Activated T-helper 1 cell treated with Interleukin-2 at 50 U/mL for 16 hours (primary cell): ENCODE data around the gene FCGR3A.
"Not testable (repeated sequence)": the region's sequence is repeated elsewhere in the genome, so short reads cannot be mapped to it uniquely, and the experiment has no call there.

ENCODE experiments used
- DNase-seq: peaks from one replicate; pipeline ENCODE4 v3.0.0-alpha.2; 2020; ENCODE audit warnings: low read depth

Gene FCGR3A

GRCh38 chr1:161530158-161530557, 19.5 kb downstream of the FCGR3A start:
- peak; percentile 35 for DNase-seq

- DNase-seq = not testable (repeated sequence)
Measured at GRCh38 chr1:161529463-161530104, 20.0 kb downstream of the FCGR3A start.

- DNase-seq = not testable (repeated sequence)
Measured at GRCh38 chr1:161528550-161528949, 21.1 kb downstream of the FCGR3A start.

GRCh38 chr1:161525918-161526317, 23.7 kb downstream of the FCGR3A start:
- not testable (repeated sequence) for DNase-seq

- not testable (repeated sequence) for DNase-seq
Measured at GRCh38 chr1:161525321-161525720, 24.3 kb downstream of the FCGR3A start.

GRCh38 chr1:161524742-161525291, 24.8 kb downstream of the FCGR3A start:
- DNase-seq = not testable (repeated sequence)

- DNase-seq = peak; percentile 47
Measured at GRCh38 chr1:161523817-161524741, 25.5 kb downstream of the FCGR3A start, which contains the start of gene HSPA6. TSS of gene HSPA6 (plus strand) at chr1:161524540. CDS start at chr1:161524659, 119 bp downstream.

- DNase-seq = not testable (repeated sequence)
Measured at GRCh38 chr1:161523041-161523816, 26.4 kb downstream of the FCGR3A start.

- not testable (repeated sequence) for DNase-seq
Measured at GRCh38 chr1:161513953-161514352, 35.7 kb downstream of the FCGR3A start.

- not testable (repeated sequence) for DNase-seq
Measured at GRCh38 chr1:161513448-161513780, 36.2 kb downstream of the FCGR3A start.

GRCh38 chr1:161512636-161513447, 36.8 kb downstream of the FCGR3A start:
- DNase-seq = not testable (repeated sequence)

- DNase-seq = no peak
Measured at GRCh38 chr1:161511756-161512060, 37.9 kb downstream of the FCGR3A start.

- DNase-seq = no peak
Measured at GRCh38 chr1:161511018-161511755, 38.4 kb downstream of the FCGR3A start.

GRCh38 chr1:161510477-161510876, 39.1 kb downstream of the FCGR3A start:
- no peak for DNase-seq

- no peak for DNase-seq
Measured at GRCh38 chr1:161506336-161507223, 43.0 kb downstream of the FCGR3A start.

GRCh38 chr1:161505686-161506085, 43.9 kb downstream of the FCGR3A start:
- DNase-seq = no peak

- DNase-seq = no peak
Measured at GRCh38 chr1:161503394-161503748, 46.2 kb downstream of the FCGR3A start.

- DNase-seq = no peak
Measured at GRCh38 chr1:161502641-161503393, 46.8 kb downstream of the FCGR3A start.

GRCh38 chr1:161502181-161502580, 47.4 kb downstream of the FCGR3A start:
- DNase-seq = no peak
